Embryonic facial prominence (tissue), 1 donor: ENCODE measurements around the gene GRPEL2.
"Not testable (repeated sequence)": the region's sequence is repeated elsewhere in the genome, so short reads cannot be mapped to it uniquely, and the experiment has no call there.

Experiments used
- DNase-seq: peaks from one replicate; pipeline ENCODE4 v3.0.0-alpha.2; 2016; ENCODE audit errors: extremely low spot score

GRPEL2 gene

DNA sequence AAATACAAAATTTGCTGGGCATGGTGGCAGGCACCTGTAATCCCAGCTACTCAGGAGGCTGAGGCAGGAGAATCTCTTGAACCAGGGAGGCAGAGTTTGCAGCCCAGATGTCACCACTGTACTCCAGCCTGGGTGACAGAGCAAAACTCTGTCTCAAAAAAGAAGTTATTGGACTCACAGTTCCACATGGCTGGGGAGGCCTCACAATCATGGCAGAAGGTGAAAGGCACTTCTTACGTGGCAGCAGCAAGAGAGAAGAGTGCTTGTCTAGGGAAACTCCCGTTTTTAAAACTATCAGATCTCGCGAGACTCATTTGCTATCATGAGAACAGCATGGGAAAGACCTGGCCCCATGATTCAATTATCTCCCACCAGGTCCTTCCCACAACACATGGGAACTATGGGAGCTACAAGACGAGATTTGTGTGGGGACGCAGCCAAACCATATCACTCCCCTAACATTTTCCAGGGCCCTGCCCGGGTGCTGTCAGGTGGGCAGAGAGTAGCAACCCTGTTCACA lies 53.5 kb downstream of the GRPEL2 start:
- not testable (repeated sequence) for DNase-seq

DNA sequence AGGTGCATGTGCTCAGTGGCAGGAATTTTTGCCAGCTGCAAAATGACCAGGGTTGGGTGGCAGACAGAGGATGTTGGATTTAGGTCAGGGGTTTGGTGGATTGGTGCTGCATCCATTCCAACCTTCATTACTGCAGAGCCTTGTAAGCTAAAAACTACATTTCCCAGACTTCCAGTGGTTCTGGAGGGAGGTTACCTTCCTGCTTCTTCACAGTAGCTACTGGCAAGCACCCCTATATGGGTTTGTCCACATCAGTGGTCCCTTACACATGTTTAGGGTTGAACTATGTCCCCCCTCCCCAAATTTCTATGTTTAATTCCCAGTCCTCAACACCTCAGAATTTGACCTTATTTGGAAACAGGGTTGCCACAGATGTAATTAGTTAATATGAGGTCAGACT lies 54.5 kb downstream of the GRPEL2 start:
- no peak for DNase-seq

DNA sequence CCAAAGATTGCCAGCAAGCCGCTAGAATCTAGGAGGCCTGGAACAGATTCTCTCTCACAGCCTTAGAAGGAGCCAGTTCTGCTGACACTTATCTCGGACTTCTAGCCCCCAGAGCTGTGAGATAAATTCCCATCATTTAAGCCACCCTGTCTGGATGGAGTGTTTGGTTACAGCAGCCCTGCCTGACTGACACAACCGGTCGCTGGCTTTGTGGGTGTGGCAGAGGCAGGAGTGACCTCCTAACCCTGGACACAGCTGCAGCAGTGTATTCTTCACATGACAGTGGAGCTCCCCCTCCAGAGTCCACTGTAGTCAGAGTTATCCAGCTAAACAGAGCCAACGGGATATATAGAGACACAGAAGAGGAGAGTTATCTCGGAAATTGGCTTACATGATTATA lies 55.0 kb downstream of the GRPEL2 start:
- DNase-seq = no peak

DNA sequence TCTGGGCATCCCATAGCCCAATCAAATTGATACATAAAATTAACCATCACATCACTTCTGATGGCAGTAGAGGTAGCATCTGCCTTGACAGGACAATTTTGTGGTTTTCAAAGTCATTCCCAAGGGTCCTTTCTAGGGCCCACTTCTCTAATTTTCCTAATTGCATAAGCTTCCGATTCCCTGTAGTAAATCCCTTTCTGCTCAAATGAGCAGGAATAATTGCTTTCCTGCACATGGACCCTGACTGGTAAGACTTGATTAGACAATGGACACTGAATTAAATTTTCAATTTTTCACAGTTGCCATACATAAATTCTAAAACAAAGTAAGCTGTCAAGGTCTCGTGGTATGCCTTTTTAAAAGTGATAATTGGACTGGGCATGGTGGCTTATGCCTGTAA lies 55.8 kb downstream of the GRPEL2 start:
- DNase-seq = no peak

DNA sequence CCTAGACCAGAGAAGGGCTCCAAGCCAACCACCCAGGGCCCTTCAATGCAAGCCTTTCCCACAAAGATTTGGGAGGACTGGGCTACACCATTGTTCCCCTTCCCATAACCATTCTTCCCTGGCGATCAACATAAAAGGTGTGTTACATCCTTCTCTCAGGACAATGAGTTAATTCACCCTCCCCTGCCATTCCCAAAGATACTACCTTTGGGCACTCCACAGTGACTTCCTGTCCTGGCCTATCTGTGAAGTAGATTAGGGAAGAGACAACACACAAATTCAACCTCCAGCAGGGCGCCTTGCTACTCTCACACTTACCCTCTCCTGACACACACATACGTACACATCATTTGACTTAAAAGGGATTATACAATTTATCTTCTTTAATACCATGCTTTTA lies 57.0 kb downstream of the GRPEL2 start:
- DNase-seq = no peak
